ENCODE data around the gene CAMK1D.

DNA sequence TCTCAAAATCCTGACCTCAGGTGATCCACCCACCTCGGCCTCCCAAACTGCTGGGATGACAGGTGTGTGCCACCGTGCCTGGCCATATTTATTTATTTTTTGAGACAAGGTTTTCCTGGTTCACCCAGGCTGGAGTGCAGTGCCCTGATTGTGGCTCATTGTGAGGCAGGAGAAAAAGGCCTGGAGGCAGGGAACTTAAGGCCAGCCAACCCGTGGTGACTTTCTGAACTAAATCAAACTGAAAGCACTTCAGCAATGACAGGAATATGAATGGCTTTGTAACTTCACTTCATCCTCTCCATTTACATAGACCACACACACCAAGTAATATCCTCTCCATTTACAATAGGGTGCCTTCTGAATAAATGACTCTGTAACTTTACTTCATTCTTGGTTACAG, 527.8 kb downstream of the CAMK1D start:
- TF ChIP-seq, protein P1, sequence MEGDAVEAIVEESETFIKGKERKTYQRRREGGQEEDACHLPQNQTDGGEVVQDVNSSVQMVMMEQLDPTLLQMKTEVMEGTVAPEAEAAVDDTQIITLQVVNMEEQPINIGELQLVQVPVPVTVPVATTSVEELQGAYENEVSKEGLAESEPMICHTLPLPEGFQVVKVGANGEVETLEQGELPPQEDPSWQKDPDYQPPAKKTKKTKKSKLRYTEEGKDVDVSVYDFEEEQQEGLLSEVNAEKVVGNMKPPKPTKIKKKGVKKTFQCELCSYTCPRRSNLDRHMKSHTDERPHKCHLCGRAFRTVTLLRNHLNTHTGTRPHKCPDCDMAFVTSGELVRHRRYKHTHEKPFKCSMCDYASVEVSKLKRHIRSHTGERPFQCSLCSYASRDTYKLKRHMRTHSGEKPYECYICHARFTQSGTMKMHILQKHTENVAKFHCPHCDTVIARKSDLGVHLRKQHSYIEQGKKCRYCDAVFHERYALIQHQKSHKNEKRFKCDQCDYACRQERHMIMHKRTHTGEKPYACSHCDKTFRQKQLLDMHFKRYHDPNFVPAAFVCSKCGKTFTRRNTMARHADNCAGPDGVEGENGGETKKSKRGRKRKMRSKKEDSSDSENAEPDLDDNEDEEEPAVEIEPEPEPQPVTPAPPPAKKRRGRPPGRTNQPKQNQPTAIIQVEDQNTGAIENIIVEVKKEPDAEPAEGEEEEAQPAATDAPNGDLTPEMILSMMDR (IDR thresholded peaks at IDR 0.05; ENCODE audit: borderline replicate concordance, extremely low read depth, low read length, poor library complexity, severe bottlenecking), result no peak
- TF ChIP-seq EZH2 (IDR thresholded peaks at IDR 0.05; ENCODE audit: borderline replicate concordance, low read depth, low read length, severe bottlenecking), result no peak

All from DND-41 (cell line).